HepG2 (cell line): ENCODE results near the gene SNAI3. TPM values are rescaled to one million over a fixed set of nuclear protein-coding genes. Genes with fewer than 3 reads are reported as not detected.

Experiments used
- ATAC-seq: fragments of 200-7000 bp; cut with Tn5 transposase; 3 replicates; pipeline ENCODE4 v1.9.1; 2020; ENCODE audit warnings: mild to moderate bottlenecking, moderate library complexity
- BruUV-seq: library from RNA; stranded (reverse); fragments of 400-500 nt; replicated peaks from 2 replicates; lab custom pipeline; 2021; lab: Mats Ljungman, UMichigan
- CTCF ChIA-PET: fragments of 300-600 bp; formaldehyde crosslinking; extraction: SDS; loops from one replicate; lab custom pipeline; 2021; ENCODE audit warnings: low total read pairs, inconsistent platforms, low intra/inter-chr PET ratio; lab: Yijun Ruan, JAX
- POLR2A ChIA-PET: fragments of 350-600 bp; sonication (Branson Sonifier 250); formaldehyde crosslinking; loops from one replicate; lab custom pipeline; 2020; ENCODE audit warnings: antibody characterized with exemption, inconsistent platforms; lab: Yijun Ruan, JAX
- DNase-seq: peaks from one replicate; pipeline ENCODE4 v3.0.0-alpha.2; 2015; ENCODE audit warnings: low spot score
- FAIRE-seq: peaks from 3 replicates; lab custom pipeline; 2011; peaks lifted over from hg19 to GRCh38; lab: Jason Lieb, UNC
- H2AFZ ChIP-seq: one replicate; pipeline ENCODE4 v1.6.1; 2011; ENCODE audit warnings: low read length, inconsistent platforms
- H3K27ac ChIP-seq: fragments of 300-600 bp; 3 replicates; pipeline ENCODE4 v1.8.0; 2011; ENCODE audit warnings: mixed run types, mild to moderate bottlenecking, mixed read lengths, low read length, inconsistent platforms; ENCODE audit not compliant: insufficient read depth; ENCODE audit errors: extremely low read length
- H3K27me3 ChIP-seq, 2 experiments: fragments of 200-600 bp in 1 of 2; 2 replicates in 1 of 2; 3 replicates in 1 of 2; pipeline versions ENCODE4 v1.6.0 to v1.8.0; 2011; ENCODE audit warnings: low read length in 2 of 2, mild to moderate bottlenecking in 2 of 2, moderate library complexity in 2 of 2, inconsistent platforms in 1 of 2; ENCODE audit not compliant: insufficient read depth in 2 of 2, control insufficient read depth in 1 of 2
- H3K36me3 ChIP-seq, 2 experiments: fragments of 200-600 bp in 1 of 2; replicated peaks in 1 of 2; 2 replicates in 1 of 2; 3 replicates in 1 of 2; pipeline versions ENCODE4 v1.5.1 to v1.8.0; 2011; ENCODE audit warnings: low read length in 2 of 2, inconsistent platforms in 1 of 2; ENCODE audit not compliant: insufficient read depth in 2 of 2, control insufficient read depth in 1 of 2
- H3K4me1 ChIP-seq: 2 replicates; pipeline ENCODE4 v1.5.1; 2012; ENCODE audit warnings: low read length, inconsistent platforms; ENCODE audit not compliant: insufficient read depth
- H3K4me2 ChIP-seq: 2 replicates; pipeline ENCODE4 v1.6.0; 2011; ENCODE audit warnings: low read depth, low read length, inconsistent platforms
- H3K4me3 ChIP-seq, 3 experiments: fragments of 200-600 bp in 1 of 3; sonication (generic), shearing (Covaris generic) in 1 of 3; replicated peaks in 1 of 3; 2 replicates each; pipeline ENCODE4 v1.5.1; 2011 to 2016; ENCODE audit warnings: low read length in 3 of 3, inconsistent platforms in 2 of 3, low read depth in 2 of 3, mild to moderate bottlenecking in 2 of 3, control low read depth in 1 of 3, mixed read lengths in 1 of 3; ENCODE audit not compliant: insufficient read depth in 1 of 3
- H3K79me2 ChIP-seq: one replicate; pipeline ENCODE4 v1.6.1; 2011; ENCODE audit warnings: low read length, inconsistent platforms; ENCODE audit not compliant: insufficient read depth
- H3K9ac ChIP-seq: 2 replicates; pipeline ENCODE4 v1.6.0; 2011; ENCODE audit warnings: mild to moderate bottlenecking, low read depth, low read length, inconsistent platforms; ENCODE audit not compliant: insufficient read depth
- H3K9me3 ChIP-seq: 2 replicates; pipeline ENCODE4 v1.5.1; 2012; ENCODE audit warnings: mild to moderate bottlenecking, low read length
- H4K20me1 ChIP-seq: 2 replicates; pipeline ENCODE4 v1.6.0; 2011; ENCODE audit warnings: inconsistent platforms, mild to moderate bottlenecking, low read length, moderate library complexity; ENCODE audit not compliant: insufficient read depth
- FOXO4 ChIP-seq: sonication (generic); formaldehyde crosslinking; conservative IDR thresholded peaks from 2 replicates; pipeline ENCODE4 v1.8.1; 2023; ENCODE audit warnings: missing genetic modification reagents
- JUND ChIP-seq: sonication (generic); formaldehyde crosslinking; IDR thresholded peaks from 2 replicates; pipeline ENCODE4 v1.8.0; 2022; ENCODE audit warnings: mild to moderate bottlenecking, missing genetic modification reagents
- MED13 ChIP-seq: sonication (generic); formaldehyde crosslinking; IDR thresholded peaks from 2 replicates; pipeline ENCODE4 v1.5.0; 2020; ENCODE audit warnings: missing genetic modification reagents
- SMARCC2 ChIP-seq: fragments of 450-650 bp; IDR thresholded peaks from 2 replicates; pipeline ENCODE4 v1.6.1; 2017; ENCODE audit warnings: antibody characterized with exemption, mild to moderate bottlenecking
- TBX2 ChIP-seq: sonication (generic); formaldehyde crosslinking; IDR thresholded peaks from 2 replicates; pipeline ENCODE4 v1.5.0; 2020; ENCODE audit warnings: missing genetic modification reagents, mild to moderate bottlenecking, borderline replicate concordance
- THAP9 ChIP-seq: sonication (generic); formaldehyde crosslinking; IDR thresholded peaks from 2 replicates; pipeline ENCODE4; 2020; ENCODE audit warnings: missing genetic modification reagents, mild to moderate bottlenecking, borderline replicate concordance
- ZNF318 ChIP-seq: sonication (generic); formaldehyde crosslinking; IDR thresholded peaks from 2 replicates; pipeline ENCODE4 v1.4.0; 2020; ENCODE audit warnings: mild to moderate bottlenecking, missing genetic modification reagents
- ZNF788 ChIP-seq: sonication (generic); formaldehyde crosslinking; IDR thresholded peaks from 2 replicates; pipeline ENCODE4 v1.5.0; 2020; ENCODE audit warnings: mild to moderate bottlenecking, missing genetic modification reagents, borderline replicate concordance
- ZSCAN31 ChIP-seq: sonication (generic); formaldehyde crosslinking; IDR thresholded peaks from 2 replicates; pipeline ENCODE4 v1.5.0; 2020; ENCODE audit warnings: low read depth, mild to moderate bottlenecking, missing genetic modification reagents
- WGBS: methylation state at CpG from one replicate; pipeline ENCODE4 v1.1.6; 2017; ENCODE audit warnings: low lambda C conversion rate; 5-methylcytosine and 5-hydroxymethylcytosine counted together
- in situ Hi-C: cut with HindIII; loops from 2 replicates; pipeline ENCODE4 v1.10.0; 2017; ENCODE audit warnings: low pct_unique_long_range_greater_than_20kb; ENCODE audit not compliant: extremely low pct_ligation_motif_present
- intact Hi-C: fragments of 100-400 bp; cut with micrococcal nuclease; formaldehyde crosslinking; loops from one replicate; pipeline ENCODE4 v1.10.0; 2022; ENCODE audit not compliant: unreplicated experiment
- polyA plus RNA-seq, 8 experiments: library from polyadenylated mRNA; depleted of rRNA in 3 of 8; stranded (reverse) in 7 of 8; unstranded in 1 of 8; fragments of >200 nt; fragmentation: Illumina TruSeq in 4 of 8; extraction: Trizol in 4 of 8; gene quantifications; 2 replicates each; pipeline versions ENCODE4 v1.2.1 to v1.2.3, GENCODE V29; 2011 to 2016; ENCODE audit warnings: low read depth in 4 of 8, missing spikeins in 1 of 8, mixed read lengths in 1 of 8; ENCODE audit not compliant: insufficient read depth in 1 of 8
- total RNA-seq, 5 experiments: library from RNA; depleted of rRNA; stranded (reverse); fragments of >200 nt; fragmentation: Illumina TruSeq; extraction: Trizol; gene quantifications; 2 replicates each; pipeline ENCODE4 v1.2.3, GENCODE V29; 2016; ENCODE audit warnings: low read depth in 1 of 5

SNAI3 gene
- total and polyA plus RNA-seq, 2 of the 13 experiments (the other 11 are each of a cell fraction or from before 2014, with no cell fraction given) = 0.09 to 0.18 TPM

- peak overlapping the region; percentile 92 for H3K9ac ChIP-seq
- intact Hi-C loops (no loop called here), in situ Hi-C loops (no loop called here)
- peaks cover 31% of the 10 kb centered on the region for H3K79me2 ChIP-seq
- DNase-seq (no peak), ATAC-seq (no peak), FAIRE-seq (peak; percentile 44)
- peak overlapping the region; percentile 82 to 99 (median 83) for H3K4me3 ChIP-seq
- WGBS = 24% methylated on average over 8 of the region's 9 CpGs
- peak overlapping the region; percentile 22 for H3K27ac ChIP-seq
- peak overlapping the region; percentile 93 for H3K4me2 ChIP-seq
- H2AFZ ChIP-seq = no peak overlapping the region
- CTCF ChIA-PET = interaction anchor here (1.0 kb wide), 1 partner anchor 134 kb away, joined by 4 read pairs; no protein-coding TSS in a partner anchor
- H3K9me3 ChIP-seq = no peaks in the 10 kb centered on the region
- H3K27me3 ChIP-seq = peaks cover 0 to 3% of the 10 kb centered on the region in 2 experiments; a peak in 1 of 5 replicates
- H3K4me1 ChIP-seq = peaks cover 80% of the 10 kb centered on the region
- POLR2A ChIA-PET = interaction anchor here (0.6 to 1.4 kb wide), 3 partner anchors 18 to 68 kb away, joined by 3 to 5 read pairs (median 3); partner anchors contain the start of gene MVD
- H4K20me1 ChIP-seq = no peaks in the 10 kb centered on the region
- BruUV-seq = TSS peak; percentile 71
- H3K36me3 ChIP-seq = no peaks in the 10 kb centered on the region; a peak in 1 of 5 replicates
- TF ChIP-seq ZNF318 (CRISPR knock-in tag) (no peak), JUND (CRISPR knock-in tag) (no peak), MED13 (CRISPR knock-in tag) (peak; percentile 43; the same call in 1 of the 2 replicates), ZNF788 (peak; percentile 53; the same call in 1 of the 2 replicates), ZSCAN31 (CRISPR knock-in tag) (0 out of 2 replicates have a peak, but pooled peaks have one; percentile 29), THAP9 (CRISPR knock-in tag) (0 out of 2 replicates have a peak, but pooled peaks have one; percentile 14), TBX2 (peak; percentile 54), SMARCC2 (no peak), FOXO4 (CRISPR knock-in tag) (0 out of 2 replicates have a peak, but pooled peaks have one; percentile 66)
Observed at GRCh38 chr16:88705076-88705684, 18.9 kb upstream of the SNAI3 start.
